ENCODE data around the gene NUP98. TPM values are rescaled to one million over a fixed set of nuclear protein-coding genes. Genes with fewer than 3 reads are reported as not detected.

NUP98 gene
- polyA plus RNA-seq, 2 of the 4 experiments (the other 2 are of a cell fraction), result 54.2 to 121 TPM

DNA sequence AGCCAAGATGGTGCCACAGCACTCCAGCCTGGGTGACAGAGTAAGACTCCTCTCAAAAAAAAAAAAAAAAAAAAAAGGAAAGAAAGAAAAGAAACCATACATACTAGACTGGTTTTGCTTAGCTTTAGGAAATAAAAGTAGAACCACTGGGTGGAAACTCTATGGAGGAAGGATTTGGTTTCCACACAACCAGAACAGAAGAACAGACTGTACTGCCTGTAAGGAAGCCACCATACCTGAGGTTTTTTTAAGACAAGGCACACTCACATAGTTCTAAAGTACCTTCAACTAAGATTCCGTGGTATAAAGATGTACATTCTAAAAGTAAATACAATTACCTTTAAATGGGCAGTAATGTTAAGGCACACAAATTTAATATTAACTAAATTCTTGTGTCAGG, 58.6 kb downstream of the NUP98 start (continued):
- no peak for TF ChIP-seq MAZ (IDR thresholded peaks at IDR 0.05; ENCODE audit: borderline replicate concordance, low read depth, low read length)
- no peak for TF ChIP-seq FOSB (CRISPR knock-in tag; IDR thresholded peaks at IDR 0.05)
- TF ChIP-seq KDM5A (IDR thresholded peaks at IDR 0.05), result no peak
- TF ChIP-seq SREBF2 (IDR thresholded peaks at IDR 0.05), result no peak
- no peak for TF ChIP-seq HOXA7 (CRISPR knock-in tag; IDR thresholded peaks at IDR 0.05)

DNA sequence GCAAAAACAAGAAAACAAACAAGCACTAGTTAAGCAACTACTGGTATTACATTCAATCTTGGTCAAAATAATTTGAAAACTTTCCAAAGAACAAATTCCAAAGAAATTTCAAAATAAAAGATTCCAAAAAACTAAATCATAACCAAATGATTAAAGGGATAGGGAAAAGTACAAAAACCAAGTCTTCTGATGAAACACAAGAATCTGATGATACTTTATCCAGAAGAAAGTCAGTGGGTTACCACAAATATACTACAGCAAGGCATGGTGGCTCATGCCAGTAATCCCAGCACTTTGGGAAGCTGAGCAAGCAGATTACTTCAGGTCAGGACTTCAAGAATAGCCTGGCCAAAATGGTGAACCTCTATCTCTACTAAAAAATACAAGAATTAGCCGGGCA, 59.1 kb downstream of the NUP98 start:
- FAIRE-seq (no peak), ATAC-seq (no peak), DNase-seq (ENCODE audit: low read depth in 1 of 2, low spot score in 1 of 2) (no peak)
- Histone ChIP-seq H3K27ac (no peak overlapping the region), H3K9me3 (no peaks in the 10 kb centered on the region), H3K4me1 (no peaks in the 10 kb centered on the region), H3K4me2 (no peak overlapping the region), H3K4me3 (no peak overlapping the region)
- 94% methylated on average over 1 of the region's 1 CpG for WGBS (ENCODE audit: missing lambda C conversion rate)
- ChIA-PET CTCF (interaction anchor here (0.6 kb wide), 1 partner anchor 44 kb away, joined by 3 read pairs; no protein-coding TSS in a partner anchor), POLR2A (no interaction called here)
- TF ChIP-seq ZSCAN20 (CRISPR knock-in tag; IDR thresholded peaks at IDR 0.05) (no peak), ESRRA (IDR thresholded peaks at IDR 0.05; ENCODE audit: borderline replicate concordance, low read length) (no peak), EHF (CRISPR knock-in tag; IDR thresholded peaks at IDR 0.05) (no peak), BHLHE40 (IDR thresholded peaks at IDR 0.05; ENCODE audit: low read depth, low read length) (no peak), HEYL (CRISPR knock-in tag; IDR thresholded peaks at IDR 0.05) (no peak), KDM5A (IDR thresholded peaks at IDR 0.05) (no peak), NPAS2 (CRISPR knock-in tag; IDR thresholded peaks at IDR 0.05; ENCODE audit: borderline replicate concordance) (no peak), SMC3 (IDR thresholded peaks at IDR 0.05) (no peak), NFE2L2 (conservative IDR thresholded peaks at IDR 0.05; ENCODE audit: low read length) (no peak), SREBF2 (IDR thresholded peaks at IDR 0.05) (no peak), JUN (IDR thresholded peaks at IDR 0.05) (no peak), HOXB5 (CRISPR knock-in tag; IDR thresholded peaks at IDR 0.05) (no peak), CEBPB (IDR thresholded peaks at IDR 0.05) (no peak), JUNB (IDR thresholded peaks at IDR 0.05) (no peak), HOXA7 (CRISPR knock-in tag; IDR thresholded peaks at IDR 0.05) (no peak)
- TF ChIP-seq, protein P1, sequence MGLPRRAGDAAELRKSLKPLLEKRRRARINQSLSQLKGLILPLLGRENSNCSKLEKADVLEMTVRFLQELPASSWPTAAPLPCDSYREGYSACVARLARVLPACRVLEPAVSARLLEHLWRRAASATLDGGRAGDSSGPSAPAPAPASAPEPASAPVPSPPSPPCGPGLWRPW (IDR thresholded peaks at IDR 0.05), result no peak
- TF ChIP-seq, protein P2, sequence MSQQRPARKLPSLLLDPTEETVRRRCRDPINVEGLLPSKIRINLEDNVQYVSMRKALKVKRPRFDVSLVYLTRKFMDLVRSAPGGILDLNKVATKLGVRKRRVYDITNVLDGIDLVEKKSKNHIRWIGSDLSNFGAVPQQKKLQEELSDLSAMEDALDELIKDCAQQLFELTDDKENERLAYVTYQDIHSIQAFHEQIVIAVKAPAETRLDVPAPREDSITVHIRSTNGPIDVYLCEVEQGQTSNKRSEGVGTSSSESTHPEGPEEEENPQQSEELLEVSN (IDR thresholded peaks at IDR 0.05; ENCODE audit: borderline replicate concordance, low read depth), result no peak
- TF ChIP-seq, protein P3, sequence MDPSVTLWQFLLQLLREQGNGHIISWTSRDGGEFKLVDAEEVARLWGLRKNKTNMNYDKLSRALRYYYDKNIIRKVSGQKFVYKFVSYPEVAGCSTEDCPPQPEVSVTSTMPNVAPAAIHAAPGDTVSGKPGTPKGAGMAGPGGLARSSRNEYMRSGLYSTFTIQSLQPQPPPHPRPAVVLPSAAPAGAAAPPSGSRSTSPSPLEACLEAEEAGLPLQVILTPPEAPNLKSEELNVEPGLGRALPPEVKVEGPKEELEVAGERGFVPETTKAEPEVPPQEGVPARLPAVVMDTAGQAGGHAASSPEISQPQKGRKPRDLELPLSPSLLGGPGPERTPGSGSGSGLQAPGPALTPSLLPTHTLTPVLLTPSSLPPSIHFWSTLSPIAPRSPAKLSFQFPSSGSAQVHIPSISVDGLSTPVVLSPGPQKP (IDR thresholded peaks at IDR 0.05; ENCODE audit: low read depth, low read length), result no peak
- TF ChIP-seq, protein P4, sequence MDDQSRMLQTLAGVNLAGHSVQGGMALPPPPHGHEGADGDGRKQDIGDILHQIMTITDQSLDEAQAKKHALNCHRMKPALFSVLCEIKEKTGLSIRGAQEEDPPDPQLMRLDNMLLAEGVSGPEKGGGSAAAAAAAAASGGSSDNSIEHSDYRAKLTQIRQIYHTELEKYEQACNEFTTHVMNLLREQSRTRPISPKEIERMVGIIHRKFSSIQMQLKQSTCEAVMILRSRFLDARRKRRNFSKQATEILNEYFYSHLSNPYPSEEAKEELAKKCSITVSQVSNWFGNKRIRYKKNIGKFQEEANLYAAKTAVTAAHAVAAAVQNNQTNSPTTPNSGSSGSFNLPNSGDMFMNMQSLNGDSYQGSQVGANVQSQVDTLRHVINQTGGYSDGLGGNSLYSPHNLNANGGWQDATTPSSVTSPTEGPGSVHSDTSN (IDR thresholded peaks at IDR 0.05), result no peak

DNA sequence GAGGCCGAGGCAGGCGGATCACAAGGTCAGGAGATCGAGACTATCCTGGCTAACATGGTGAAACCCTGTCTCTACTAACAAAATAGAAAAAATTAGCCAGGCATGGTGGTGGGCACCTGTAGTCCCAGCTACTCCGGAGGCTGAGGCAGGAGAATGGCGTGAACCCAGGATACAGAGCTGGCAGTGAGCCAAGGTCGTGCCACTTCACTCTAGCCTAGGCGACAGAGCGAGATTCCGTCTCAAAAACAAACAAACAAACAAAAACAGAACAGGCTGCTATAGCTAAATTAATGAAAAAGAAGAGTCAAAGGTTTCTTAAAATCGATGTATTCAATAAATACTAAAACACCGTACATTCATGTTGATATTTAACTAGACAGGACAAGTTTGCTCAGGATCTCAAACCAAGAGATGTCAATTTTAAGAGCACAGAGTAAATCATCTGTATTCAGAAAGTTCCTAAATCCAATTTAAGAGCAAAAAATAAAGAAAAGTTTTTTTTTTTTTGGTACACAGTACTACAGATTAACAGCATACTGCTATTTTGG, 59.9 kb downstream of the NUP98 start:
- Histone ChIP-seq H3K4me1 (no peaks in the 10 kb centered on the region), H3K9me3 (no peaks in the 10 kb centered on the region), H3K4me2 (no peak overlapping the region), H3K4me3 (no peak overlapping the region), H3K27ac (no peak overlapping the region)
- ATAC-seq, result no peak
- WGBS (ENCODE audit: missing lambda C conversion rate), result 86% methylated on average over 11 of the region's 11 CpGs
- ChIA-PET CTCF (interaction anchor here (0.7 kb wide), 2 partner anchors 13 to 94 kb away, joined by 4 to 6 read pairs; no protein-coding TSS in a partner anchor), POLR2A (no interaction called here)
- DNase-seq (ENCODE audit: low read depth in 1 of 2, low spot score in 1 of 2), result no peak
- TF ChIP-seq, protein P4 (IDR thresholded peaks at IDR 0.05), result no peak
- no peak for TF ChIP-seq HOXA7 (CRISPR knock-in tag; IDR thresholded peaks at IDR 0.05)
- no peak for TF ChIP-seq JUNB (IDR thresholded peaks at IDR 0.05)
- TF ChIP-seq RARB (CRISPR knock-in tag; IDR thresholded peaks at IDR 0.05), result no peak
- no peak for TF ChIP-seq EP300 (IDR thresholded peaks at IDR 0.05)
- FAIRE-seq, result no peak

All from A549 (cell line).